Liver (tissue), 9 donors: ENCODE data around the gene HOXC11. TPM values are rescaled to one million over a fixed set of nuclear protein-coding genes. Genes with fewer than 3 reads are reported as not detected.

Experiments used
- DNase-seq: peaks from one replicate; pipeline ENCODE4 v3.0.0-alpha.2; 2017; ENCODE audit warnings: low spot score
- H3K27ac ChIP-seq, 2 donors: one replicate each; pipeline ENCODE4 v1.7.0; 2013; ENCODE audit warnings: inconsistent platforms in 2 of 2, low read length in 2 of 2, control low read depth in 1 of 2, low read depth in 1 of 2, mild to moderate bottlenecking in 1 of 2
- H3K27me3 ChIP-seq, 4 donors: one replicate each; pipeline versions ENCODE4 v1.6.1 to v1.7.0; 2013; ENCODE audit warnings: low read length in 3 of 4, inconsistent platforms in 1 of 4, mild to moderate bottlenecking in 1 of 4, moderate library complexity in 1 of 4; ENCODE audit not compliant: control insufficient read depth in 4 of 4, insufficient read depth in 4 of 4
- H3K36me3 ChIP-seq, 4 donors: one replicate each; pipeline versions ENCODE4 v1.6.1 to v1.7.0; 2013; ENCODE audit warnings: low read length in 3 of 4, mild to moderate bottlenecking in 3 of 4, low read depth in 1 of 4, moderate library complexity in 1 of 4; ENCODE audit not compliant: control insufficient read depth in 4 of 4, insufficient read depth in 3 of 4
- H3K4me1 ChIP-seq, 4 donors: one replicate each; pipeline versions ENCODE4 v1.6.1 to v1.7.0; 2013; ENCODE audit warnings: low read length in 3 of 4, mild to moderate bottlenecking in 3 of 4, moderate library complexity in 1 of 4; ENCODE audit not compliant: control insufficient read depth in 4 of 4, insufficient read depth in 4 of 4
- H3K4me3 ChIP-seq, 3 donors: one replicate each; pipeline versions ENCODE4 v1.6.1 to v1.7.0; 2013; ENCODE audit warnings: low read length in 3 of 3, control low read depth in 1 of 3, low read depth in 1 of 3, mild to moderate bottlenecking in 1 of 3
- H3K9ac ChIP-seq, 2 donors: one replicate each; pipeline ENCODE4 v1.7.0; 2013; ENCODE audit warnings: low read length in 2 of 2, mild to moderate bottlenecking in 2 of 2, moderate library complexity in 2 of 2, control low read depth in 1 of 2, low read depth in 1 of 2
- H3K9me3 ChIP-seq, 4 donors: one replicate each; pipeline versions ENCODE4 v1.6.1 to v1.7.0; 2013; ENCODE audit warnings: low read length in 3 of 4; ENCODE audit not compliant: control insufficient read depth in 4 of 4
- EGR1 ChIP-seq, 2 donors: IDR thresholded peaks; 2 replicates each; pipeline ENCODE4 v1.6.1; 2016 to 2018; ENCODE audit warnings: antibody characterized with exemption in 2 of 2, low read depth in 2 of 2
- FOXA1 ChIP-seq: IDR thresholded peaks from 2 replicates; pipeline ENCODE4 v1.6.1; 2016; ENCODE audit warnings: antibody characterized with exemption
- FOXA2 ChIP-seq: IDR thresholded peaks from 2 replicates; pipeline ENCODE4 v1.6.1; 2016; ENCODE audit warnings: antibody characterized with exemption
- GABPA ChIP-seq, 2 donors: IDR thresholded peaks in 1 of 2; conservative IDR thresholded peaks in 1 of 2; 2 replicates each; pipeline ENCODE4 v1.6.1; 2016; ENCODE audit warnings: antibody characterized with exemption in 2 of 2, mild to moderate bottlenecking in 1 of 2, moderate library complexity in 1 of 2
- HNF4A ChIP-seq, 2 donors: conservative IDR thresholded peaks; 2 replicates each; pipeline ENCODE4 v1.6.1; 2016; ENCODE audit warnings: antibody characterized with exemption in 2 of 2, mild to moderate bottlenecking in 2 of 2
- HNF4G ChIP-seq: IDR thresholded peaks from 2 replicates; pipeline ENCODE4 v1.6.1; 2016; ENCODE audit warnings: antibody characterized with exemption
- JUND ChIP-seq, 2 donors: IDR thresholded peaks; 2 replicates each; pipeline ENCODE4 v1.6.1; 2016; ENCODE audit warnings: antibody characterized with exemption in 2 of 2
- RAD21 ChIP-seq, 2 donors: IDR thresholded peaks; 2 replicates each; pipeline ENCODE4 v1.6.1; 2016; ENCODE audit warnings: antibody characterized with exemption in 2 of 2, mild to moderate bottlenecking in 2 of 2
- RXRA ChIP-seq, 2 donors: IDR thresholded peaks; 2 replicates each; pipeline ENCODE4 v1.6.1; 2017 to 2018; ENCODE audit warnings: antibody characterized with exemption in 2 of 2, mild to moderate bottlenecking in 1 of 2
- SP1 ChIP-seq: IDR thresholded peaks from 2 replicates; pipeline ENCODE4 v1.6.1; 2018; ENCODE audit warnings: antibody characterized with exemption, mild to moderate bottlenecking
- TAF1 ChIP-seq: conservative IDR thresholded peaks from 2 replicates; pipeline ENCODE4 v1.6.1; 2016; ENCODE audit warnings: antibody characterized with exemption, mild to moderate bottlenecking
- YY1 ChIP-seq: IDR thresholded peaks from 2 replicates; pipeline ENCODE4 v1.6.1; 2016; ENCODE audit warnings: antibody characterized with exemption, mild to moderate bottlenecking
- WGBS: extraction: QIAGEN DNeasy Blood & Tissue Kit; methylation state at CpG from one replicate; pipeline ENCODE4 v1.1.7; 2013; 5-methylcytosine and 5-hydroxymethylcytosine counted together
- polyA plus RNA-seq, 2 donors: library from polyadenylated mRNA; stranded (reverse) in 1 of 2; unstranded in 1 of 2; fragments of 200-250 nt in 1 of 2; fragments of >200 nt in 1 of 2; fragmentation: Nextera tagmentation in 1 of 2; extraction: Ambion mirVana in 1 of 2; gene quantifications; one replicate each; pipeline versions ENCODE4 v1.2.1 to v1.2.3, GENCODE V29; 2013 to 2015
- total RNA-seq, 2 donors: library from RNA; depleted of rRNA; stranded (reverse); fragments of >200 nt; gene quantifications; one replicate each; pipeline ENCODE4 v1.2.3, GENCODE V29; 2014
- TF ChIP-seq, protein P1 (sequence below): IDR thresholded peaks from 2 replicates; pipeline ENCODE4 v1.6.1; 2016; ENCODE audit warnings: antibody characterized with exemption
- TF ChIP-seq, protein P2 (sequence below): fragments of 150-350 bp; IDR thresholded peaks from 2 replicates; pipeline ENCODE4 v1.5.1; 2017; ENCODE audit warnings: improper control_type of control experiment, low read depth, low read length; ENCODE audit not compliant: missing input control
- TF ChIP-seq, protein P3 (sequence below): IDR thresholded peaks from 2 replicates; pipeline ENCODE4 v1.6.1; 2016; ENCODE audit warnings: antibody characterized with exemption
- TF ChIP-seq, protein P4 (sequence below): IDR thresholded peaks from 2 replicates; pipeline ENCODE4 v1.6.1; 2016; ENCODE audit warnings: antibody characterized with exemption
- donor health status: healthy.
- donor health status: healthy.
- donor health status: healthy.
- donor health status: healthy.
- donor health status: healthy.

Gene HOXC11
- total and polyA plus RNA-seq, 4 donors: not detected

DNA sequence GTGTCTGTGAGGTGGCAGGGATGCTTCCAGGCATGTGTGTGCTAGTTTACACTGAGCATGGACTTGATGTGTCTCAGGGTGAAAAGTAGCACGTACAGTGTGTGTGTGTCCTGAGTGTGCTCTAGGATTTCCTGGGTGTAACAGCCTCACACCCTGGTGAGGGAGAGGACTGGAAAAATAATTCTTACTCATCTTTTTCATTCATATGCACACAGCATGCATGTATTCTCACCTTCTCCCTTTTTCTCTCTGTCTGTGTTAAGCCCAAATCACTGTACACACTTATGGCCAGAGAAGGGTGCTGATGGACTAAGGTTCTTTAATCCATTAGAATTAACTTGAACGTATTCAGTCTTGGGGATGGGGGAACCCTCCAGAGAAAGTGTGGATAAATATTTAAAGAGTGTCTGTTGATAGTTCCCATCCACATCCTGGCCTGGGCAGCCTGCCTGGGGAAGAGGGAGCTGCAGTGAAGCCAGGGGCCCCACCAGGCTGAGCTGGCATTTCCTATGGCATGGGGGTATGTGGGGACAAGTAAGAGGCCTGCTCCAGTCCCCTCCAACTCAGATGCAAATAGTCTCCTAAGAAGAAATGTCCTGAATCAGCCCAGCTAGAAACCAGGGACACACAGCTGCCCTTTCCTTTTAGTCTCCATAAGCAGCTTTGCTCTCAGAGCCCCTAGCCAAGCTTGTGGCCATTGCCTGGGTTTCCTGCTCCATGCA, 34.8 kb downstream of the HOXC11 start (continued):
- TF ChIP-seq, protein P1, sequence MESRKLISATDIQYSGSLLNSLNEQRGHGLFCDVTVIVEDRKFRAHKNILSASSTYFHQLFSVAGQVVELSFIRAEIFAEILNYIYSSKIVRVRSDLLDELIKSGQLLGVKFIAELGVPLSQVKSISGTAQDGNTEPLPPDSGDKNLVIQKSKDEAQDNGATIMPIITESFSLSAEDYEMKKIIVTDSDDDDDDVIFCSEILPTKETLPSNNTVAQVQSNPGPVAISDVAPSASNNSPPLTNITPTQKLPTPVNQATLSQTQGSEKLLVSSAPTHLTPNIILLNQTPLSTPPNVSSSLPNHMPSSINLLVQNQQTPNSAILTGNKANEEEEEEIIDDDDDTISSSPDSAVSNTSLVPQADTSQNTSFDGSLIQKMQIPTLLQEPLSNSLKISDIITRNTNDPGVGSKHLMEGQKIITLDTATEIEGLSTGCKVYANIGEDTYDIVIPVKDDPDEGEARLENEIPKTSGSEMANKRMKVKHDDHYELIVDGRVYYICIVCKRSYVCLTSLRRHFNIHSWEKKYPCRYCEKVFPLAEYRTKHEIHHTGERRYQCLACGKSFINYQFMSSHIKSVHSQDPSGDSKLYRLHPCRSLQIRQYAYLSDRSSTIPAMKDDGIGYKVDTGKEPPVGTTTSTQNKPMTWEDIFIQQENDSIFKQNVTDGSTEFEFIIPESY: no peak
- TF ChIP-seq GABPA (IDR thresholded peaks at IDR 0.05 in 1 of 2, conservative IDR thresholded peaks at IDR 0.05 in 1 of 2) (no peak), SP1 (no peak), HNF4G (no peak)

DNA sequence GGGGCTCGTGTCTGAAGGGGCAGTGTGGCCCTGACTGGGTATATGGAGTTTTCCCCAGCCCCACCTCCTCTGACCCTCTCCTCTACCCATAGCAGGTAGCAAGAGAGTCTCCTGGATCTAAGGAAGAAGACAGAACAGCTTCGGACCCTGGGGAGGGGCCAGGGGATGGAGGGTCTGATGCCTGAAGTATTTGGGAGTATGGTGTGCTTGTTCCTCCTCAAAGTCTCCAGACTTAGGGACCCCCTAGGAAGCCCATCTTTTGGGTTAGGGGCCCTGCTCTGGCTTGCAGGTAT, 35.3 kb downstream of the HOXC11 start:
- no peak for DNase-seq
- TF ChIP-seq, protein P2, sequence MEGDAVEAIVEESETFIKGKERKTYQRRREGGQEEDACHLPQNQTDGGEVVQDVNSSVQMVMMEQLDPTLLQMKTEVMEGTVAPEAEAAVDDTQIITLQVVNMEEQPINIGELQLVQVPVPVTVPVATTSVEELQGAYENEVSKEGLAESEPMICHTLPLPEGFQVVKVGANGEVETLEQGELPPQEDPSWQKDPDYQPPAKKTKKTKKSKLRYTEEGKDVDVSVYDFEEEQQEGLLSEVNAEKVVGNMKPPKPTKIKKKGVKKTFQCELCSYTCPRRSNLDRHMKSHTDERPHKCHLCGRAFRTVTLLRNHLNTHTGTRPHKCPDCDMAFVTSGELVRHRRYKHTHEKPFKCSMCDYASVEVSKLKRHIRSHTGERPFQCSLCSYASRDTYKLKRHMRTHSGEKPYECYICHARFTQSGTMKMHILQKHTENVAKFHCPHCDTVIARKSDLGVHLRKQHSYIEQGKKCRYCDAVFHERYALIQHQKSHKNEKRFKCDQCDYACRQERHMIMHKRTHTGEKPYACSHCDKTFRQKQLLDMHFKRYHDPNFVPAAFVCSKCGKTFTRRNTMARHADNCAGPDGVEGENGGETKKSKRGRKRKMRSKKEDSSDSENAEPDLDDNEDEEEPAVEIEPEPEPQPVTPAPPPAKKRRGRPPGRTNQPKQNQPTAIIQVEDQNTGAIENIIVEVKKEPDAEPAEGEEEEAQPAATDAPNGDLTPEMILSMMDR: no peak
- TF ChIP-seq SP1 (no peak), FOXA2 (no peak)
- TF ChIP-seq, protein P1: no peak
- Histone ChIP-seq H3K36me3 (no peaks in the 10 kb centered on the region), H3K4me1 (peaks cover 0 to 15% (median 9%) of the 10 kb centered on the region in 4 donors), H3K9ac (no peak overlapping the region), H3K4me3 (no peak overlapping the region), H3K27me3 (peaks cover 0 to 45% (median 18%) of the 10 kb centered on the region in 4 donors), H3K27ac (no peak overlapping the region), H3K9me3 (peaks cover 0 to under 1% (median 0%) of the 10 kb centered on the region in 4 donors)
- WGBS: 14% methylated on average over 2 of the region's 2 CpGs

DNA sequence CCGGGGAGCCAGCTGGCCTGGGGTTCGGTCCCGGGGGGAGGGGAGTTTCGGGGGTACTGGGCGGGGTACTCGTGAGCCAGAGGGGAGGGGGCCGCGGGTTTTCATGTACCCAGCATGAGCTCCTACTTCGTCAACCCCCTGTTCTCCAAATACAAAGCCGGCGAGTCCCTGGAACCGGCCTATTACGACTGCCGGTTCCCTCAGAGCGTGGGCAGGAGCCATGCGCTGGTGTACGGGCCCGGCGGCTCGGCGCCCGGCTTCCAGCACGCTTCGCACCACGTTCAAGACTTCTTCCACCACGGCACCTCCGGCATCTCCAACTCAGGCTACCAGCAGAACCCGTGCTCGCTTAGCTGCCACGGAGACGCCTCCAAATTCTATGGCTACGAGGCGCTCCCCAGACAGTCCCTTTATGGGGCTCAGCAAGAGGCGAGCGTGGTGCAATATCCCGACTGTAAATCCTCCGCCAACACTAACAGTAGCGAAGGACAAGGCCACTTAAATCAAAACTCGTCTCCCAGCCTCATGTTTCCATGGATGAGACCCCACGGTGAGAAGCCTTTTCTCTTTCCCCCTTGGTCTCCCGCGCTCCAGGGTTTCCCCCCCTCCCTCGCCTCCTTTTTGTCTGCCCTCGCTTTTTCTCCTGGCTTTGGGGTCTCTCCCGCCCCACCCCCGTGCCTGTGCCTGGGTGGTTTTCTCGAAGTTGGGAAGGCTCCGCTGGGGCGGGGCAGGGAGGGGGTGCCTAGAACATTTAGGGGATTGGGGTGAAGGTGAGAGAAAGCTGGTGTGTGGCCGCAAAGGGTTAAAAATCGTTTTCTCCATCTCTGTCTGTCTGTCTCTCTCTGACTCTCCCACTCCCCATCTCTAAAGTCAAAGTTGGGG, 36.5 kb downstream of the HOXC11 start:
- H3K27ac ChIP-seq: no peak overlapping the region
- WGBS: 5% methylated on average over 51 of the region's 51 CpGs
- peaks cover 0 to 5% (median 0%) of the 10 kb centered on the region in 4 donors for H3K9me3 ChIP-seq
- no peak for DNase-seq
- no peak overlapping the region for H3K9ac ChIP-seq
- H3K27me3 ChIP-seq: peaks cover 0 to 44% (median 24%) of the 10 kb centered on the region in 4 donors
- peaks cover under 1 to 19% (median 11%) of the 10 kb centered on the region in 4 donors for H3K4me1 ChIP-seq
- no peaks in the 10 kb centered on the region for H3K36me3 ChIP-seq
- H3K4me3 ChIP-seq: peak overlapping the region in 1 of 3 donors; percentile 14
- TF ChIP-seq, protein P2: no peak
- no peak for TF ChIP-seq GABPA (IDR thresholded peaks at IDR 0.05 in 1 of 2, conservative IDR thresholded peaks at IDR 0.05 in 1 of 2)
- TF ChIP-seq HNF4G: no peak
- TF ChIP-seq SP1: no peak
- no peak for TF ChIP-seq EGR1 (IDR thresholded peaks at IDR 0.05; ENCODE audit: low read depth in 2 of 2)
- TF ChIP-seq YY1: no peak
- TF ChIP-seq RAD21 (IDR thresholded peaks at IDR 0.05): no peak
- no peak for TF ChIP-seq RXRA (IDR thresholded peaks at IDR 0.05)
- TF ChIP-seq FOXA1: no peak
- TF ChIP-seq, protein P1: no peak
- TF ChIP-seq, protein P3, sequence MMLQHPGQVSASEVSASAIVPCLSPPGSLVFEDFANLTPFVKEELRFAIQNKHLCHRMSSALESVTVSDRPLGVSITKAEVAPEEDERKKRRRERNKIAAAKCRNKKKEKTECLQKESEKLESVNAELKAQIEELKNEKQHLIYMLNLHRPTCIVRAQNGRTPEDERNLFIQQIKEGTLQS: no peak
- TF ChIP-seq, protein P4, sequence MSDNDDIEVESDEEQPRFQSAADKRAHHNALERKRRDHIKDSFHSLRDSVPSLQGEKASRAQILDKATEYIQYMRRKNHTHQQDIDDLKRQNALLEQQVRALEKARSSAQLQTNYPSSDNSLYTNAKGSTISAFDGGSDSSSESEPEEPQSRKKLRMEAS: no peak
- TF ChIP-seq FOXA2: no peak
- TF ChIP-seq HNF4A (conservative IDR thresholded peaks at IDR 0.05): no peak
- no peak for TF ChIP-seq JUND (IDR thresholded peaks at IDR 0.05)
- no peak for TF ChIP-seq TAF1
